SW 1271 (cell line): ENCODE results near the gene CENPO.

Experiments used
- DNase-seq, 2 experiments: peaks; one replicate each; lab custom pipeline; 2025; lab: John Stamatoyannopoulos, UW

The CENPO gene, protein sequence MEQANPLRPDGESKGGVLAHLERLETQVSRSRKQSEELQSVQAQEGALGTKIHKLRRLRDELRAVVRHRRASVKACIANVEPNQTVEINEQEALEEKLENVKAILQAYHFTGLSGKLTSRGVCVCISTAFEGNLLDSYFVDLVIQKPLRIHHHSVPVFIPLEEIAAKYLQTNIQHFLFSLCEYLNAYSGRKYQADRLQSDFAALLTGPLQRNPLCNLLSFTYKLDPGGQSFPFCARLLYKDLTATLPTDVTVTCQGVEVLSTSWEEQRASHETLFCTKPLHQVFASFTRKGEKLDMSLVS

DNA sequence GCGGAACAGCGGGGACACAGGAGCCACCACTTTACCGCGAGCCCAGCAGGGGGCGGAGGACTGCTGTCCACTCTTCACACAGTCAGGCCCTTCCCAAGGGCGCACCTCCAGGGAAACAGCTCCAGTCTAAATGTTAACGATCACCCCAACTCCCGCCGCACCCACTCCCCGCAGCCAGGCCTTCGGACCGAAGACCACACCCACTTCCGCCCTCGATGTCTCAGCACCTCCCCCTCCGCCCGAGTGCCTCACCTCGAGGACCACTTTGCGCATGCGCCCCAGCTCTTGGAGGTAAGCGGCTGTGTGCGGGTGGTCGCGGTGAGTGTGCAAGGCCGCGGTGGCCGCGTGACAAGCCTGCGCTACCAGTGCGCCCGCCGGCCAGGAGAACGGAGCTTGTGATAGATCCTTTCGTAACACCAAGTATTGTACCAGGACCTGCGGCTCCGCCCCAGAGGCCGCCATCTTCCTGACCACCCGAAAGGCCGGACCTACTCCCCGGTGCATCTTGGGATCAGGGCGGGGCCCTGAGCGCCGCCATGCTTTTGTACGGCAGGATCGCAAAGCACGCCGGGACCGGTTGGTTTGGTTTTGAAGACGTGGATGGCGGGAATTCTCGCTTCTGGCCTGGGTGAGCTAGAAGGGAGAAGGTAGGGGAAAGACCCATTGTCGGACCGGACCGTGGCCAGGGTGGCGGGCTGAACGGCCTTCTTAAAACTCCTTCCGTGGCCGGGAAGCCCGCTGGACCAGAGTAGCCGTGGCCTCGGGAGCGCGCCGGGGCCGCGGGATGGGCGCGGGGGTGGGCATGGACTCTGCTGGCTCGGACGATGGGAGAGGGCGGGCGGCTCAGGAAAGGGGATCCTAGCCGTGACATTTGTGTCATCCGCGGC is at the start of gene CENPO, which contains the start of gene PTRHD1:
Gene CENPO (plus strand): TSS at position 552 of the 887 bp plus-strand sequence. CDS start 495 bp downstream, outside the sequence.
Gene PTRHD1 (minus strand): TSS at position 518 of the 887 bp plus-strand sequence. CDS start 14 bp downstream, at position 504.
- peak; percentile 95 to 98 for DNase-seq

DNA sequence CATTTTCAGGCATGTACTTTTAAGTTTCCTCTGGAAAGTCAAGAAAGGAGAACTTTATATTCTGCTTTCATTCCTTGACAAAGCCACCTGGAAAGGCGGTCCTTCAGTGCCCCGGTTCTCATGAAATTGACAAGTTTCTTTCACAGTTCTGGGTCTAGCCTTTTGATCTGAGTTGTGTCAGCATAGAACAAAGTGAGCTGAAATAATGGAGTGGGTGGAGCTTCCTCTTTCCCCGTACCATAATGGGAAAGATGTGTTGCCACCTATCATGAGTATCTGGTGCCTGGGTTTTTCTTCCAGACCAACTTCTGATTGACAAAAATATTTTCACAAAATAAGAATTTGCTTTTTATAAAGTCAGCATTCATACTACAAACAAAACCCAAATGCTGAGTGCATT is 49.3 kb upstream of the CENPO start:
- no peak for DNase-seq

DNA sequence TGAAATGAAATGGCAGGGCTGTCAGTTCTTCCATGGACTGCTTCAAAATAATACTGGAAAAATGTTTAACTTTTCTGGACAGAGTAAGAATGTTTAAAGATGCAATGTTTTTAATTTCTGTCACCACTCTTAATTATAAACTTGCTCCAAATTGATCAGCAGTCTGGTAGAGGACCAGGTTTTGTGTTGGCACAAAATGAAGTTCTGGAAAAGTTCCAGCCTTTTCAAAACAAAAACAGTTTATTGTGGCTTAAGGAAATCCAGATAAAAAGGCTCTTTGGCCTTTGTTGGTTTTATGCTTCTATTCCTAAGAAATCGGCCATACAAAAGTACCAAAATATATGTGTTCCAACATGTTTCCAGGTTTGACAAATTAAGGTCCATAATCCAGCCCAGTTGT is 48.9 kb upstream of the CENPO start:
- no peak for DNase-seq

DNA sequence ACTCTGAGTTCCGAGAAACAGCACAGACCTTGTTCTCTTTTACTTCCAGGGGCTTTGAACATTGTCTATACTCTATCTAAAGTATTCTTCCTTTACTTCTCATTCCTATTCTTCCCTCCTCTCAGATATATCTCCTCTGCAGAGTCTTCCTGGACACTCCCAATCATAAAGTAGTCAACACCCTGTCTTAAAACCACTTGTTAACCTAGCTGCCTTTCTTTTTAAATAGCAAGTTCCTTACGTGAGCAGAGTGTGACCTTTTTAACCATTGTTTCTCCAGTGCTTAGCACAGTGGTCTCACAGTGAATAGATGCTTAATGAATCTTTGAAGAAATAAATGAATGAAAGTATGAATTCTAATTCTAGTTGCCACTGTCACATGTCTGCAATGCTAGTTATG is 47.4 kb upstream of the CENPO start:
- DNase-seq: no peak

DNA sequence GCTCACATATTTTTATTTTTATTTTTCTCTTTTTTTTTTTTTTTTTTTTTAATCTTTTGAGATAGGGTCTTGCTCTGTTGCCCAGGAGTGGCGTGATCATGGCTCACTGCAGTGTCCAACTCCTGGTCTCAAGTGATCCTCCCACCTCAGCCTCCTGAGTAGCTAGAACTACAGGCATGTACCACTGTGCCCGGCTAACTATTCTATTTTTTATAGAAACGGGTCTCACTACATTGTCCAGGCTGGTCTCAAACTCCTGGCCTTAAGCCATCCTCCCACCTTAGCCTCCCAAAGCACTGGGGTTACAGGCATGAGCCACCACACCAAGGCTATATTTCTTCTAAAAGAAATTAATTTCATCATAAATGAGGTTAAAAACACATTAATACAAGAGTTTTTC is 45.9 kb upstream of the CENPO start:
- no peak for DNase-seq

DNA sequence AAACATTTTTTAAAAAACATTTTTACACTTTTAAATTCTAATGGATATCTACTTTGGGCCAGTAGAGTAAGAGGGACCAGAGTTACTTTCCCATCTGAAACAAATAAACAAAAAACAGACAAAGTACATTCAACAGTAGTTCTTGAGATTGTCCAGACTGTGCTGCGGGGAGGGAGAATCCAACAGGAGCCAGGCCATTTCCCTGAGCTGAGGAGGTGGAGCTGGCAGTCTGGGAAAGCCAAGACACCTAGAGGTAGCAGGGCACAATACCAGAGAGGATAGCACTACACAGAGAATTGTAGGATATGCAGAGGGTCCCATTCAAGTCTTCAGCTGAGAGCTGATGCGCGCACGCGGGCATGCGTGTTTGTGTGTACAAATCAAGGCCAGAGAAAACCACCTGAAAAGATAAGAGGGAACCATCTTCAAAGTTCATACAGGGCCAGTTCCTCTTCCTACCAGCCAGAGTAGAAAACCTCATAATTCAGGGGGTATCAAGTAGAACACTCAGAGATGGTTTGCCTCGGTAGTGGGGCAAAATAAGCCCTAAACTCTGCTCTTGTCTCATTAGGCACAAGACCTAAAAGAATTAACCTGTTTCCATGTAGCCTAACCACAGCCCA is 44.0 kb upstream of the CENPO start:
- DNase-seq: no peak

DNA sequence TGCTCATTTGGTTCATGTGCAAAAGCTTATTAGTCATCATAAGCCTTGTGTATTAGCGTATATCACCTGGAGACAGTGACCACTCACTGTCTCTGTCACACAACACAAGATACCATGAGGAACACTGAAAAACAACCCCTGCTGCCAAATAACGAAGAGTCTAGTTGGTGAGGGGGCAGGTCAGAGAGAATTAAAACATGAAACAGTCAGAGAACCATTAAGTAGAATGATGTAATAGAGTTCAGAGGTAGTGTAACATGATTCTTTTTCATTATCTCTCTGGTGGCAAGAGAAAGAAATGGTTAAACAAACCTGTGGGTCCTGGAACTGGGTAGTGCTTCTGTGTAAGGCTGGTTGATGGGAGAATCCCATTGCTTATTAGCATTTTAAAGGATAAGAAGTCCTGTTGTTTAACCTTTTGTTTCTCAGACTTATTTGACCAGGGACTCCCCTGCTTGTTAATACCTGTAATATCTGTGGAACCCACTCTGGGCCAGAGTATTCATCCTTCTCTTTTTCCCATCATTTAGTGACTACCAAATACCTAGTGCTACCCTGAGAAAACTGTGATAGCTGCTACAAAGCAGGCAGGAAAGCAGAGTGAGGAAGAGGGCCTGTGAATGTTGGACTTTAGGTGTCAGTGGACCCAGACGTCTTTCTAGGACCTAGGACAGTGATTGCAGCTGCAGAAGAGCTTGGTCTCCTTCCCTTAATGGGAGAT is 38.1 kb upstream of the CENPO start:
- DNase-seq: no peak

DNA sequence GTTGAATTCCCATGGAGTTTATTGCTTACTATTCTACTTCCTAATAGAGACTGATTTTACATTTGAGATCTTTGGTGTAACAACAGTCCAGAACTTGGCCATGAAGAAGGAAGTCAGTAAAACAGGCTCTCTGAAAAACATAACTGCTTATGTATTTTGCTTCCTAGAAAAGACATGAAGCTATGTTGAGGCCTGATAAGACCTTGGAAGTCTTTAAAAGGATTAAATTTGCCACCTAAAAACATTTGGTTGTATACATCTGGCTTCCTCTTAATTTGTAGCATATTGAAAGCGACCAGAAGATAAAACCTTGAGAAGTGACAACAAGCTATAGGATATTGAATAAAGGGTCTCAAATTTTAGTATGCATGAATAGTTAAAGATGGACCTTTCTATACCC is 36.4 kb upstream of the CENPO start:
- DNase-seq: no peak

DNA sequence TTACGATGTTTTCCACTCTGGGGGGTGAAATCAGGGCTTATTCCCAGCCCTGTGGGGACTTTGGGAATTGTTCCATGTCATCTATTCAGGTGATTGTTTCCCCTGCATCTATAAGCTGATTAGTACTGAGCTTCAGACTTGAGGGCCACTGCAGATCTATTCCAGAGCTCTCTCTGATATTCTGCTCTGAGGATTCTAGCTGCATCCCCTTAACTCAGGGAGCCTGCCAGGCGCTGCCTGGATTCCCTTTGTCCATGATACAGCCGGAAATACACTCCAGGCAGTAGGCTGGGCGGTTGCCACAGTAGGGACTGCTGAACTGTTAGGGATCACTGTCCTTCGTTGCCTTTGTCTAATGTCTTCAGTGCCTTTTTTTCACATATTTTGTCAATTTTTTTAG is 31.4 kb upstream of the CENPO start:
- DNase-seq: no peak

DNA sequence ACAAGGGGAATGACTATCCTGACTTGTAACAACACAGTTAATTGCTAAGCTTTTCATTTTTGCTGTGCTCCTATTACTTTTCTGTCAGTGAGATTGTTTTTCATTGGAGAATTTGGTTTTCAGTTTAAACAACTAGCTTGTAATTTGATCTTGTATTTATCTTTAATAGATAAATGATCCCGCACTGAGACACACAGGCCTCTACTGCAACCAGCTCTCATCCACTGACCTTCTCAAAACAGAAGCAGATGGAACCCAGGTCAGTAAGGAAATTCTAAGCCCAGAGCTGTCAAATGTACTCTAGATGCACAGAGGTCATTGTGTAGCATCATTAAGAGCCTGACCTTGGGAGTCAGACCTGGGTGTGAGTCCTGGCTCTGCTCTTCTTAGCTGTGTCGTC is 30.7 kb upstream of the CENPO start:
- no peak for DNase-seq

DNA sequence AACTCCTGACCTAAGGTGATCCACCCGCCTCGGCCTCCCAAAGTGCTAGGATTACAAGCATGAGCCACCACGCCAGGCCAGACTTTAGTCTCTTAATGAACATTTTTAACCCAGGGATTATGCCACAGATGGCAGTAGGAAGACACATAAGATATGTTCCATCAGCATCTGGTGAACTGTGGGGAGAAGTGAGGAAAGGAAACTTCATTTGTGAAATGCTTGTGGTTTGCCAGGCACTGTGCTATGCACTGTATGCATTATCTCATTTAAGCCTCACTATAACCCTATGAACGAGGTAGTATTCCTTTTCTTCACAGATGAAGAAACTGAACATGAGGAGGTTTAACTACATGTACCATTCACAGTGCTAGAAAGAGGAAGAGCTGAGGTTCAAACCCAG is 29.4 kb upstream of the CENPO start:
- DNase-seq: no peak

DNA sequence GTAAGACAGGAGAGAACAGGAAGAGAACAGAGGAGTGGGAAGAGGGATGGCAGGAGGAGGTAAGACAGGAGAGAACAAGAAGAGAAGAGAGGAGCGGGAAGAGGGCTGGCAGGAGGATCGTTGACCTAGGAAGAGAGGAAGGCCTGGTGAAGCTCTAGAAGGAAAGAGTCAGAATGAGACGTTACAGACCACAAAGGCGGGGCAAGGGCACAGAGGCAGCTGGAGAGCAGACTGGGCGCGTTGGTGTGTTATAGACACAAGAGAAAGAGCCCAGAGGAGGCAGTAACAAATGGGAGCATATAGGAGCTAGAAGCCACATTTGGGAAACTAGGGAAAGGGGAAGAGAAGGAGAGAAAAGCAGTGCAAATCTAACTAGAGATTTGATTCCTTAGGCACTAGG is 26.6 kb upstream of the CENPO start:
- DNase-seq: no peak

DNA sequence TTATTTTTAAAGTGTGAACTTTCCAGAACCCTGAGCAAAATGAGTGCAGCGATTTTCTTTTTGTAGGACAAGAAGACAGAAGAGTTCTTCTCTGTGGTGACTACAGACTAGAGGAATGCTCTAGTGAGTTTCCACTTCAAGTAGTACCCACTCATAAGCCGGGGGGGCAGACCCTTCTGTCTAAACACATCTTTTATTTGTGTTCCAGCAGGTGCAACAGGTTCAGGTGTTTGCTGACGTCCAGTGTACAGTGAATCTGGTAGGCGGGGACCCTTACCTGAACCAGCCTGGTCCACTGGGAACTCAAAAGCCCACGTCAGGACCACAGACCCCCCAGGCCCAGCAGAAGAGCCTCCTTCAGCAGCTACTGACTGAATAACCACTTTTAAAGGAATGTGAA is 25.2 kb upstream of the CENPO start:
- no peak for DNase-seq

DNA sequence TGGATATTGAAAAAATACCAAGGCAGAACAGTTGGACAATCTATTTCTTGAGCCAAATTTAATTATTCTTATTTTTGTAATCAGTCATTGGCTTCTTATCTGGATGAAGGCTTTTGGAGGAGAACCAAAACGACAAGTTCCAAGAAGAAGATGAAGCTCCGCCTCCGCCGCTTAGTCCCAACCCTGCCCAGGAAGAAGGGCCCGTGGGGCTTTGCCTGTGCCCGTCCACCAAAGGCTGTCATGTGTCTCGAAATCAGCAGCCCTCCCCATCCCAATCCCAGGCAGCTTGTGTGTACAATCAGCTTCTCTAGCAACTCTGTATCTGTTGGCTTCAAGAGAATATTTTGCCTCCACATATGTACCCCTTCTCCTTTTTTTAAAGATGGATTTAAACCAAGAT is 24.6 kb upstream of the CENPO start:
- no peak for DNase-seq

DNA sequence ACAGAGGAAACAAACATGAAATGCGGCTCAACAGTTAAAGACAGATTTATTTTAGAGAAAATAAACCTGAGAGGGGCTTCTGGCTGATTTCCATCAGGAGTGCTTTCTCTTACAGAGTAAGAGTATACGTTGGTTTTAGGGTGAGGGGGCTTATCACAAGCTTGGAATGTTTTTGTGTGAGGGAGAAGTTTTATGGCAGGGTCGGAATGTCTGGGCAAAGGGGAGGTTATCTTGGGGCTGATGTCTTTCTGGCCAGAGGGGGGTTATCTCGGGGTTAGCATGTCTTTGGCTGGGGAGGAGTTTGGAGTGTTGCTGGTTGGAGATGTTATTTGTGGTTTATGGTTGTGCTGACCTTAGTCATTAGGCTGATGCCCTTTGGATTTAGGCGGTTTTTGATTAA is 22.2 kb upstream of the CENPO start:
- no peak for DNase-seq

DNA sequence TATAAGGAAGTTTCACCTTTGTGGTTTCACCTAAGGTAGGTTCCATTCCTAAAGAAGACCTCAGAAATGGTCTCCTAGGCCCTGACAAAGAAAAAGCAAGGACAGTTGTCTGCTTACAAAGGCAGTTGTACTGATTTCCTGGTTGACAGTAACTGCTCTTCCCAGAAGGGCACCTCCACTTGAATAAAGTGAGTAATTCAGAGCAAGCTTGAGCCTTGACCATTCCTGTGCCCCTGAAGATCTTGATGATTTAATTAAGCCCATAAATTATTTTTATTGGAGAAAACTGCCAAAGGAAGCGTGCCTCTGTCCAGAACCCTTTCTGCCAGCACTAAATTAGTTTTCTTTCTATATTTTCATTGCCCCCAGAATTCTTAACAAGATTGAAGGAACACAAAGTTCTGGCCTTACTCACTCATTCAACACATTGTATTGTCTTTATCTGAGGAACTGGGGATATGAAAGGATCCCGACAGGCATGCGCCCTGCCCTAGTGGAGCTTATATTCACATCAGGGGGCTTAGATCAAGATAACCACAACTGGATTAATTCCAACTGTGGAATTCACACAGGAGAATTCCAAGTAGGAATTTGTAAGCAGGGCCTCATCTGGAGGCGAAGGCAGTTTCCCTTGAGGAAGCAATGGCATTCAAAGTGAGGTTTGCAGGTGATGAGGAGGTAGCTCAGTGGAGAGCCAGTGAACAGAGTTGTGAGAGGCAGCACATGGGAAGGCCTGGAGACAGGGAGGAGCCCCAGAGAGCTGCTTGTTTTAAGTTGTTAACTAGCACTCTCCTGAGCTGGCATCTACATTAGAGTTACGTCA is 21.2 kb upstream of the CENPO start:
- DNase-seq: no peak

DNA sequence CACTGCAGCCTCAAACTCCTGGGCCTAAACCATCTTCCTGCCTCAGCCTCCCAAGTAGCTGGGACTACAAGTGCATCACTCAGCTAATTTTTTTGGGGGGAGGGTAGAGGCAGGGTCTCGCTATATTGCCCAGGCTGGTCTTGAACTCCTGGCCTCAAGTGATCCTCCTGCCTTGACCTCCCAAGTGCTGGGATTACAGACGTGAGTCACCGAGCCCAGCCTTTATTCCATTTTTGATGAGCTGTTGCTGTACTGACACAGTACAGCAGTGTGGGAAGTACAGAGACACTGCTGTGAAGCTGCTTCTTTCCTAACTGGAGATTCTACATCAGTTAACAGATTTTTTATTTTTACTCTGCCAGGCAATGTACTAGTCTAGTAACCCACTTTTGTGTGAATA is 18.9 kb upstream of the CENPO start:
- DNase-seq: no peak

DNA sequence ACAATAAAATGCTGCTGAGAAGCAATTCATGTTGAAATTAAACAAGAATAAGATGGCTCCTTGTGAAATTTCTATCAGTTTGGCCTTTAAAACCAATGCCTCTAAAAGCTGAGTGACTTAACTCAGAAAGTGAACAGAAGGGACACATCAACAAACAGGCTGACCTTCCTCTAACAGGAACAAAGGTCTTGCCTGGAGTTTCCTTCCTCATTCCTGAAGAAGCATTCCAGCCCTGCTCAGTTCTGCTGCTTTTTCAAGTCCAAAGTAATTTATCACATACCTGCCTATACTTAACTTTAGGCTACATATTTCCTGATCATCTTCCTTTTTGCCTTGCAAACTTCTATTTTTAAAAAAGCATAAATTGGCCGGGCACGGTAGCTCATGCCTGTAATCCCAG is 14.1 kb upstream of the CENPO start:
- no peak for DNase-seq

DNA sequence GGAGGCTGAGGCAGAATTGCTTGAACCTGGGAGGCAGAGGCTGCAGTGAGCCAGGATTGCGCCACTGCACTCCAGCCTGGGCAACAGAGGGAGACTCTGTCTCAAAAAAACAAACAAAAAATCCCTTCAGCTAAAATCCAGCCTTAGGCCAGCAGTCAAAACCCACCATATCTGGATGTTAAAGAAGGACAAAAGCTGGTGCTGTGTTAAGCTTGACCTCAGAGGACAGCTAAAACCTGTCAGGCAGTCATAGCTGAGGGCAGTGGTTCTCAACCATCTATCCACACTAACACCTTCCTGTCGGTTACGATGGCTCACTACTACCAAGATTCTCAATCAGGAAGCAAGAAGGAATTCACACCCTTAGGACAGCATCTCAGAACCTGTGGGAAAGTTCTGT is 9.6 kb upstream of the CENPO start:
- no peak for DNase-seq

DNA sequence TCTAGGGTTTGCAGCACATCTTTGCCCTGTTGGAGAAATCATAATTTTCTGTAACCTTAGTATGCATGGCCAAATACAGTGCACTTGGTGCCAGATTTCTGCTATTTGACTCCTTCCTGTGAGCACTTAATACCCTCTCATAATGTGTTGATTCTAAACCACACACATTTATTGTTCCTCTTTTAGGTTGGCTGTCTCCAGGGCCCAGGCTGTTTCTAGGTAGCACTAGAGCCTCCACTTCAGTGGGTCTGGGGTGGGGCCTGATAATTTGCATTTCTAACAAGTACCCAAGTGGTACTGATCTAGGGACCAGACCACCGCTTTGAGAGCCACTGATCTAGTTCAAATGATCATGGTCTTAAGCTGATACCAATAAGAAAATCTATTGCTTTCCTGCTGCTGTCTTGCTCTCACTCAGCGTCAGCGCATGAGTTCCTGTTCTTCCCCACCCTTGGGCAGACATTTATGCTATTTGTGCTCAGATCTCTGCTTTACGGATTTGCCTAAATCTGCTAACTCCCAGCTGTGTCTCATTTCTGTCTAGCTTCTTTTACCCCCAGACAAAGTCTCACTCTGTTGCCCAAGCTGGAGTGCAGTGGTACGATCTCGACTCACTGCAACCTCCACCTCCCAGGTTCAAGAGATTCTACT is 7.4 kb upstream of the CENPO start:
- DNase-seq: no peak

DNA sequence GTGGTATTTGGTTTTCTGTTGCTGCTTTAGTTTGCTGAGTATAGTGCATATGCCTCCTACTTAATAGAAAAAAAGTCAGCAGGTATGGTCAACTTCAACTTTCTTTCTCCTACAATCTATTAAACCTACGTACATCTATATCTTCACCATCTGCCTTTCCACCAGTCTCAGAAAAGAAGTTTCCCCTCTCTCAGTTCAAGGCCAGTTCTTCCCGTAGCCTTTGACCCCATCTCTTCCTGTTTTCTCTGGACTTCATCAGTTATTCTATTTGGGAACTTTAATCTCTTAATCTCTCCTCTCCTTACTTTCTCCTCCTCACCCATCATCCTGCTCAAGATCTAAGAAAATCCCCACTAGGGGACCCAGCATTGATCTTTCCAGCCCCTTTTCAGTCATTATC is 5.7 kb upstream of the CENPO start:
- no peak for DNase-seq
